Cardiac muscle cell (in vitro differentiated cells and primary cell): ENCODE data around the gene KRT39. TPM values are rescaled to one million over a fixed set of nuclear protein-coding genes. Genes with fewer than 3 reads are reported as not detected.

ENCODE experiments used
- DNase-seq, 2 donors: peaks; one replicate each; pipeline versions ENCODE4 v3.0.0 to v3.0.0-alpha.2; 2010 to 2017; ENCODE audit warnings: low read depth in 1 of 2, low spot score in 1 of 2
- H3K27ac ChIP-seq: fragments of 200-600 bp; sonication (generic); 2 replicates; pipeline ENCODE4 v1.5.1; 2016
- H3K27me3 ChIP-seq: fragments of 200-600 bp; sonication (generic); 2 replicates; pipeline ENCODE4 v1.6.0; 2016; ENCODE audit warnings: control low read depth
- H3K36me3 ChIP-seq: fragments of 200-600 bp; sonication (generic); 2 replicates; pipeline ENCODE4 v1.5.1; 2016; ENCODE audit warnings: control low read depth
- H3K4me1 ChIP-seq: fragments of 200-600 bp; sonication (generic); 2 replicates; pipeline ENCODE4 v1.8.1; 2017; ENCODE audit warnings: low read depth, mild to moderate bottlenecking, mixed run types
- H3K4me3 ChIP-seq: fragments of 200-600 bp; sonication (generic); 2 replicates; pipeline ENCODE4 v1.5.1; 2016; ENCODE audit warnings: mild to moderate bottlenecking
- H3K9me3 ChIP-seq: fragments of 200-600 bp; sonication (generic); 2 replicates; pipeline ENCODE4 v1.5.1; 2017; ENCODE audit warnings: low read depth, mild to moderate bottlenecking, control low read depth
- polyA plus RNA-seq: library from polyadenylated mRNA; unstranded; fragments of >200 nt; fragmentation: Nextera tagmentation; extraction: Ambion mirVana; gene quantifications from 2 replicates; pipeline ENCODE4 v1.2.1, GENCODE V29; 2016
- total RNA-seq: library from RNA; depleted of rRNA; stranded (reverse); fragments of >200 nt; gene quantifications from 2 replicates; pipeline ENCODE4 v1.2.3, GENCODE V29; 2016
- TF ChIP-seq, protein P1 (sequence below): IDR thresholded peaks from 2 replicates; pipeline ENCODE4 v1.5.1; 2012; ENCODE audit warnings: low read depth, mild to moderate bottlenecking, low read length

KRT39 gene
- total and polyA plus RNA-seq, 2 experiments from 2014 or later, result not detected

- no peaks in the 10 kb centered on the region for H3K9me3 ChIP-seq
- H3K4me1 ChIP-seq, result peaks cover 11% of the 10 kb centered on the region
- no peak overlapping the region for H3K4me3 ChIP-seq
- no peak overlapping the region for H3K27ac ChIP-seq
- DNase-seq, result no peak
- no peaks in the 10 kb centered on the region for H3K36me3 ChIP-seq
- peaks cover 14% of the 10 kb centered on the region for H3K27me3 ChIP-seq
- TF ChIP-seq, protein P1, sequence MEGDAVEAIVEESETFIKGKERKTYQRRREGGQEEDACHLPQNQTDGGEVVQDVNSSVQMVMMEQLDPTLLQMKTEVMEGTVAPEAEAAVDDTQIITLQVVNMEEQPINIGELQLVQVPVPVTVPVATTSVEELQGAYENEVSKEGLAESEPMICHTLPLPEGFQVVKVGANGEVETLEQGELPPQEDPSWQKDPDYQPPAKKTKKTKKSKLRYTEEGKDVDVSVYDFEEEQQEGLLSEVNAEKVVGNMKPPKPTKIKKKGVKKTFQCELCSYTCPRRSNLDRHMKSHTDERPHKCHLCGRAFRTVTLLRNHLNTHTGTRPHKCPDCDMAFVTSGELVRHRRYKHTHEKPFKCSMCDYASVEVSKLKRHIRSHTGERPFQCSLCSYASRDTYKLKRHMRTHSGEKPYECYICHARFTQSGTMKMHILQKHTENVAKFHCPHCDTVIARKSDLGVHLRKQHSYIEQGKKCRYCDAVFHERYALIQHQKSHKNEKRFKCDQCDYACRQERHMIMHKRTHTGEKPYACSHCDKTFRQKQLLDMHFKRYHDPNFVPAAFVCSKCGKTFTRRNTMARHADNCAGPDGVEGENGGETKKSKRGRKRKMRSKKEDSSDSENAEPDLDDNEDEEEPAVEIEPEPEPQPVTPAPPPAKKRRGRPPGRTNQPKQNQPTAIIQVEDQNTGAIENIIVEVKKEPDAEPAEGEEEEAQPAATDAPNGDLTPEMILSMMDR, result no peak
Observed at GRCh38 chr17:40936976-40937375, 29.8 kb downstream of the KRT39 start.

- Histone ChIP-seq H3K9me3 (no peaks in the 10 kb centered on the region), H3K4me1 (peaks cover 11% of the 10 kb centered on the region), H3K27ac (no peak overlapping the region), H3K36me3 (no peaks in the 10 kb centered on the region), H3K27me3 (peaks cover 14% of the 10 kb centered on the region), H3K4me3 (no peak overlapping the region)
- TF ChIP-seq, protein P1, result no peak
- DNase-seq, result no peak
Observed at GRCh38 chr17:40936437-40936971, 30.2 kb downstream of the KRT39 start.

GRCh38 chr17:40935624-40936023, 31.1 kb downstream of the KRT39 start:
- Histone ChIP-seq H3K36me3 (no peaks in the 10 kb centered on the region), H3K9me3 (no peaks in the 10 kb centered on the region), H3K27ac (no peak overlapping the region), H3K4me1 (peaks cover 11% of the 10 kb centered on the region), H3K4me3 (no peak overlapping the region), H3K27me3 (peaks cover 14% of the 10 kb centered on the region)
- DNase-seq, result no peak
- TF ChIP-seq, protein P1, result no peak

DNA sequence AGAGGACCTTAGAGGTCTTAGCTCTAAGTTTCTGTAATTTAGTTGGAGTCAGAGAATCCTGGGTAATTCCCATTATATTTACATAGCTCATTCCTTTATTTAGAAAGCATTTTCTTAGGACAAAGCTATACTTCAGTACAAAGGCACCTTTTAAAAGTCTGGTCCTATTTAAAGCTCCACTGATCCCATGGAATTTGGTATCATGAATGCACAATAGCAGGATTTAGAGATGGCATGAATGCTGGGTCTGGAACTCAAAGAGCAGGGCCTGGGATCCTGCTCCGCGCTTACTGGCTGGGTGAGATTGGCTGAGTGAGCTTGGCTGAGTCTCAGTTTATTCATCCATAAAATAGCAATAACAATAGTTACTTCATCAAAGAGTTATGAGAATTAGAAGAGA, 34.1 kb downstream of the KRT39 start:
- Histone ChIP-seq H3K36me3 (no peaks in the 10 kb centered on the region), H3K9me3 (no peaks in the 10 kb centered on the region), H3K4me1 (peaks cover 2% of the 10 kb centered on the region), H3K27me3 (peaks cover 23% of the 10 kb centered on the region), H3K27ac (no peak overlapping the region), H3K4me3 (no peak overlapping the region)
- no peak for DNase-seq
- TF ChIP-seq, protein P1, result no peak

GRCh38 chr17:40931311-40931710, 35.4 kb downstream of the KRT39 start:
- Histone ChIP-seq H3K27ac (no peak overlapping the region), H3K27me3 (peaks cover 32% of the 10 kb centered on the region), H3K9me3 (no peaks in the 10 kb centered on the region), H3K4me1 (no peaks in the 10 kb centered on the region), H3K36me3 (no peaks in the 10 kb centered on the region), H3K4me3 (no peak overlapping the region)
- TF ChIP-seq, protein P1, result no peak
- no peak for DNase-seq
